GM19463 (cell line): Measurements from ENCODE around the gene NFYA.
"Not testable (repeated sequence)": the region's sequence is repeated elsewhere in the genome, so short reads cannot be mapped to it uniquely, and the experiment has no call there.

Experiments used
- ATAC-seq: cut with Tn5 transposase; IDR thresholded peaks from one replicate; pipeline ENCODE4 v1.9.1; 2021; ENCODE audit warnings: mild to moderate bottlenecking, moderate library complexity; ENCODE audit not compliant: unreplicated experiment

NFYA gene

GRCh38 chr6:41100871-41101287 is 28.1 kb downstream of the NFYA start:
- no peak for ATAC-seq

GRCh38 chr6:41103847-41104246 is 31.1 kb downstream of the NFYA start:
- ATAC-seq = no peak

GRCh38 chr6:41111017-41111416 is 38.2 kb downstream of the NFYA start:
- ATAC-seq = no peak

GRCh38 chr6:41115027-41115426 is 42.3 kb downstream of the NFYA start:
- not testable (repeated sequence) for ATAC-seq

GRCh38 chr6:41119508-41119907 is 46.7 kb downstream of the NFYA start:
- ATAC-seq = no peak

- no peak for ATAC-seq
Observed at GRCh38 chr6:41120058-41120457, 47.3 kb downstream of the NFYA start.

- no peak for ATAC-seq
Observed at GRCh38 chr6:41122373-41122772, 49.6 kb downstream of the NFYA start.

- no peak for ATAC-seq
Observed at GRCh38 chr6:41122918-41123317, 50.1 kb downstream of the NFYA start.

- no peak for ATAC-seq
Observed at GRCh38 chr6:41125282-41125681, 52.5 kb downstream of the NFYA start.

GRCh38 chr6:41132254-41132653 is 59.5 kb downstream of the NFYA start:
- ATAC-seq = no peak

GRCh38 chr6:41135062-41135832 is 62.5 kb downstream of the NFYA start:
- ATAC-seq = no peak

- ATAC-seq = no peak
Observed at GRCh38 chr6:41136911-41137310, 64.1 kb downstream of the NFYA start.

- no peak for ATAC-seq
Observed at GRCh38 chr6:41147917-41148316, 75.1 kb downstream of the NFYA start.
